Upper lobe of left lung (tissue), 6 donors: ENCODE measurements around the gene PDYN. TPM values are rescaled to one million over a fixed set of nuclear protein-coding genes. Genes with fewer than 3 reads are reported as not detected.

Experiments
- ATAC-seq, 2 donors: fragments of 200-7000 bp; cut with Tn5 transposase; one replicate each; pipeline ENCODE4 v1.9.1; 2022; ENCODE audit warnings: mild to moderate bottlenecking in 2 of 2, moderate library complexity in 2 of 2; ENCODE audit not compliant: low FRiP score in 2 of 2
- DNase-seq, 2 donors: peaks; one replicate each; pipeline ENCODE4 v3.0.0-alpha.2; 2019 to 2020
- H3K27ac ChIP-seq, 4 donors: fragments of 200-600 bp; sonication (generic); one replicate each; pipeline ENCODE4 v1.5.1; 2016 to 2019
- H3K27me3 ChIP-seq, 4 donors: fragments of 200-600 bp; sonication (generic); one replicate each; pipeline ENCODE4 v1.5.1; 2017 to 2019
- H3K36me3 ChIP-seq, 4 donors: fragments of 200-600 bp; sonication (generic); one replicate each; pipeline ENCODE4 v1.5.1; 2016 to 2019
- H3K4me1 ChIP-seq, 4 donors: fragments of 200-600 bp; sonication (generic); one replicate each; pipeline ENCODE4 v1.5.1; 2018 to 2019
- H3K4me3 ChIP-seq, 4 donors: fragments of 200-600 bp; sonication (generic); one replicate each; pipeline ENCODE4 v1.5.1; 2017 to 2019; ENCODE audit warnings: mild to moderate bottlenecking in 2 of 4, moderate library complexity in 1 of 4
- H3K9me3 ChIP-seq, 4 donors: fragments of 200-600 bp; sonication (generic); one replicate each; pipeline ENCODE4 v1.5.1; 2018 to 2019
- EP300 ChIP-seq, 4 donors: sonication (generic); formaldehyde crosslinking; IDR thresholded peaks; one replicate each; pipeline ENCODE4 v1.5.1; 2017; ENCODE audit warnings: antibody characterized with exemption in 4 of 4, control low read depth in 2 of 4
- POLR2A ChIP-seq, 4 donors: fragments of 450-650 bp; IDR thresholded peaks; one replicate each; pipeline ENCODE4 v1.5.1; 2016 to 2017; ENCODE audit warnings: antibody characterized with exemption in 4 of 4, mild to moderate bottlenecking in 2 of 4
- POLR2AphosphoS5 ChIP-seq, 2 donors: sonication (generic); formaldehyde crosslinking; IDR thresholded peaks; one replicate each; pipeline ENCODE4 v1.5.1; 2017; ENCODE audit warnings: antibody characterized with exemption in 2 of 2
- WGBS, 2 donors: methylation state at CpG; one replicate each; pipeline ENCODE4 v1.1.5; 2017 to 2018; 5-methylcytosine and 5-hydroxymethylcytosine counted together
- total RNA-seq, 6 donors: library from RNA; depleted of rRNA in 4 of 6; stranded (reverse); fragments of >200 nt in 4 of 6; gene quantifications; one replicate each; pipeline versions ENCODE4 v1.1.0 to v1.2.1, GENCODE V29; 2016 to 2021
- TF ChIP-seq, protein P1 (sequence below), 6 experiments: fragments of 450-650 bp in 4 of 6; fragments of 200-600 bp in 2 of 6; sonication (generic) in 2 of 6; IDR thresholded peaks; one replicate each; pipeline ENCODE4 v1.5.1; 2016 to 2019; ENCODE audit warnings: antibody characterized with exemption in 6 of 6
- donor health status: DM: no; HTN: no; CAD: no; lungs with moderate emphysema.
- donor health status: DM: no; HTN: yes; CAD: no; lungs with severe emphysema.

The PDYN gene
- total RNA-seq, 6 donors from 2014 or later, result not detected

DNA sequence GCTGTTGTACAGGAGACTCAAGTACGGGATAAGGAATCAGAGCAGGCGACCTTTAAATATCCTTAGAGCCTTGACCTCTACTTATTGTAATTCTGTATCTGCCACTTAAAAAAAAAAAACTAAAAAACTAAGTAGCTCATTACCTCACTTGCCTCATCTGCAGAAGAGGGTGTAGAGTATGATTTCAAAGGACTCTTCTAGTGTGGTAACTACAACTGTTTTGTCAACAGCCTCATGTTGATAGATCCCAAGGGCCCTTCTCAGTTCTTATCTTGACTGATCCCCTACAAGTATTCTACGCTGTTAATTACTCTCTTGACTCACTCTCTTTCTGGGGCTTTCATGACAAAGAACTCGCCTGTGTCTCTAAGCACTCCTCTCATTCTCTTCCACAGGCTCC lies 16.7 kb upstream of the PDYN start:
- Histone ChIP-seq H3K9me3 (no peaks in the 10 kb centered on the region), H3K36me3 (no peaks in the 10 kb centered on the region), H3K4me3 (no peak overlapping the region), H3K4me1 (no peaks in the 10 kb centered on the region), H3K27me3 (peaks cover 0 to 5% (median 0%) of the 10 kb centered on the region in 4 donors), H3K27ac (no peak overlapping the region)
- ATAC-seq (peak in 1 of 2 donors; percentile 64), DNase-seq (no peak)
- 34 to 37% methylated on average over 4 of the region's 4 CpGs for WGBS, 2 donors
- no peak for TF ChIP-seq POLR2A (IDR thresholded peaks at IDR 0.05)
- no peak for TF ChIP-seq EP300 (IDR thresholded peaks at IDR 0.05)
- TF ChIP-seq POLR2AphosphoS5 (IDR thresholded peaks at IDR 0.05), result no peak

DNA sequence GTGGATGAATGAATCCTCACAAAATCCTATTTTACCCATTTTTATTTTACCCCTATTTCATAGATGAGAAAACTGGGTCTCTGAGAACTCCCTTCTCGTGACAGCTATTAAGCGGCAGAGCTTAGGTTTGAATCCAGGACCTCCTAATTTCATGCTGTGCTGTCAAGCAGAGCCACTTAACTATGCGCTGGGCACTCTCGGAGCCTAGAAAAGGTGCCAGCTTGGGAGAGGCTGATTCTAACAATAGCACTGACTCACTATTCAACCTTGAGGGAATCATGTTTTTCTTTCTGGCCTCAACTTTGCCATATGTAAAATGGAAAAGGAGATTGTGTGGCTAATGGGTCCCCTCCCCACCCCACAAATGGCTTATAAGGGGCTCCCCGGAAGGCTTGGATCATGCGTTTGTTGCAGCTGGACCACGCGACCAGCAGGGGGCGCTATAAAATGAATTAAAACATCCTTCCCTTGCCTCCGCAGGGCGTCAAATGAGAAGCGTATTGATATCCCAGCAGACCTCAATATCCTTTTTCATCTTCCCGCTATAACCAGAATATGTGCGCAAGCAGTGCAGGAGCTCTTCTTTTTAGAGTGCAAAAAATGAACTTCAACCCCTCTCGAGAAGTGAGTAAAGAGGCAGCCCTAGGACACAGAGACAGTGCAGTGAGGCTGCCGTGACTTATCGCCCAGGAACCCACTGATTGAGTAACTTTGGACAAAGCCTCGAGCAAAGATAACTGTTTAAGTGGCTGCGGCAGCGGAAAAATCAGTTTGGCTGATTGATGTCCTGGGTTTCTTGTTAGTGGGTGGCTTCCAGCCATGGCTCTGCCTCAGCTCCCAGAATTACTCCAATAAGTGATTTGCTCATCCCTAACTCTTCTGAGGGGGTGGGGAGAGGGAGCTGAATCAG lies 12.8 kb upstream of the PDYN start:
- H3K27me3 ChIP-seq, result peaks cover 0 to 9% (median 0%) of the 10 kb centered on the region in 4 donors

DNA sequence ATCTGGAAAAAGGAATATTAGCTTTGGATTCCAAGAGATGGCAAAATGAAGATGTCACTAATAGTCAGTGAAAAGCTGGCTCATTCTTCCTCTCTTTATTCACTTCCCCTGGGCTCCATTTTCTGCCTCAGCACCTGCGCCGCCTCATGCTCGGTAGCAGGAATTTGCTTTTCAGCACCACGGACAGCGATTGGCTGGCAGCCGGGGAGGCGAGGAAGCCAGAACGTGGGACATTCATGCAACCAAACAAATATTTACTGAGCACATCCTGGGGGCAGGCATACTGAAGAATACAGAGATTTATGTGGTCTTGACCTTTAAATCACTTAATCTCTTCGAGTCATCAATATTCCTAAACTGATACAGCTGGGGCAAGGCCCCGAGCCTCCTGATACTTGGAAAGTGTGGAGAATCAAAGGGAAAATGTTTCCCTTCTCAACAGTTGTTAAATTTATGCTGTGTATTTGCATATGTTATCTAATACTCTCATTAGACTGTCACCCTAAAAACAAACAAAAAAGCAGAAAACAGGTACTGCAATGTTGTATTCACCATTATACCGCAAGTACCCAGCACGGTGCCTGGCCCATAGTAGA lies 12.1 kb upstream of the PDYN start:
- Histone ChIP-seq H3K27ac (no peak overlapping the region), H3K4me1 (no peaks in the 10 kb centered on the region), H3K9me3 (no peaks in the 10 kb centered on the region), H3K4me3 (no peak overlapping the region), H3K36me3 (no peaks in the 10 kb centered on the region), H3K27me3 (peaks cover 0 to 9% (median 0%) of the 10 kb centered on the region in 4 donors)
- DNase-seq, result peak; percentile 50 to 64
- TF ChIP-seq POLR2AphosphoS5 (IDR thresholded peaks at IDR 0.05) (no peak), POLR2A (IDR thresholded peaks at IDR 0.05) (no peak), EP300 (IDR thresholded peaks at IDR 0.05) (no peak)
- TF ChIP-seq, protein P1, sequence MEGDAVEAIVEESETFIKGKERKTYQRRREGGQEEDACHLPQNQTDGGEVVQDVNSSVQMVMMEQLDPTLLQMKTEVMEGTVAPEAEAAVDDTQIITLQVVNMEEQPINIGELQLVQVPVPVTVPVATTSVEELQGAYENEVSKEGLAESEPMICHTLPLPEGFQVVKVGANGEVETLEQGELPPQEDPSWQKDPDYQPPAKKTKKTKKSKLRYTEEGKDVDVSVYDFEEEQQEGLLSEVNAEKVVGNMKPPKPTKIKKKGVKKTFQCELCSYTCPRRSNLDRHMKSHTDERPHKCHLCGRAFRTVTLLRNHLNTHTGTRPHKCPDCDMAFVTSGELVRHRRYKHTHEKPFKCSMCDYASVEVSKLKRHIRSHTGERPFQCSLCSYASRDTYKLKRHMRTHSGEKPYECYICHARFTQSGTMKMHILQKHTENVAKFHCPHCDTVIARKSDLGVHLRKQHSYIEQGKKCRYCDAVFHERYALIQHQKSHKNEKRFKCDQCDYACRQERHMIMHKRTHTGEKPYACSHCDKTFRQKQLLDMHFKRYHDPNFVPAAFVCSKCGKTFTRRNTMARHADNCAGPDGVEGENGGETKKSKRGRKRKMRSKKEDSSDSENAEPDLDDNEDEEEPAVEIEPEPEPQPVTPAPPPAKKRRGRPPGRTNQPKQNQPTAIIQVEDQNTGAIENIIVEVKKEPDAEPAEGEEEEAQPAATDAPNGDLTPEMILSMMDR (IDR thresholded peaks at IDR 0.05), result no peak
- peak in 1 of 2 donors; percentile 62 for ATAC-seq
- WGBS, 2 donors, result 19% methylated on average over 12 of the region's 12 CpGs

More for the DNA sequence above, 12.8 kb upstream of the PDYN start:
- 21 to 23% methylated on average over 20 of the region's 20 CpGs for WGBS, 2 donors
- TF ChIP-seq, protein P1 (IDR thresholded peaks at IDR 0.05), result peak; percentile 44 to 71 (median 52)
- TF ChIP-seq POLR2A (IDR thresholded peaks at IDR 0.05) (no peak), EP300 (IDR thresholded peaks at IDR 0.05) (no peak)
- Histone ChIP-seq H3K4me1 (no peaks in the 10 kb centered on the region), H3K36me3 (no peaks in the 10 kb centered on the region), H3K9me3 (no peaks in the 10 kb centered on the region), H3K27ac (no peak overlapping the region), H3K4me3 (no peak overlapping the region)
- DNase-seq, result peak in 1 of 2 donors; percentile 32
- ATAC-seq, result peak in 1 of 2 donors; percentile 67

DNA sequence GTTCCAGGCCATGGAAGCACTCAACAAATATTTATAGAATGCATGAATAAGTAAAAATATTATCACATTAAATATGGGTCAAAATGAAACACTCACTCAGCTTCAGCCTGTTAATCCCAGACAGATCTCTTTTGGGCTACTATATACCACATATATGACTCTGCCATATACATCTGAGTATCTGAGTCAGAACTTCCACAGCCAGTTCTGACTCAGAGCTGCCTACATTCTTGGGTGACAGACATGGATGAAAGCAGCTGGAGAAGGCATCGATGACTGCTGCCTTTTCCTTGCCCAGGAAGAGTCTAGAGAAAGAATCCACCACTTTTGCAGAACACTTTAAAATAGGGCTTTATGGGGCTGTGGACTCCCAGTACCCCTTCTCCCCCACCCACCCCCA lies 11.5 kb upstream of the PDYN start:
- H3K9me3 ChIP-seq, result no peaks in the 10 kb centered on the region
- TF ChIP-seq POLR2AphosphoS5 (IDR thresholded peaks at IDR 0.05) (no peak), EP300 (IDR thresholded peaks at IDR 0.05) (no peak), POLR2A (IDR thresholded peaks at IDR 0.05) (no peak)
- TF ChIP-seq, protein P1 (IDR thresholded peaks at IDR 0.05), result no peak
- no peak overlapping the region for H3K4me3 ChIP-seq
- peaks cover 0 to 9% (median 0%) of the 10 kb centered on the region in 4 donors for H3K27me3 ChIP-seq
- ATAC-seq (no peak), DNase-seq (no peak)
- 78 to 87% methylated on average over 1 of the region's 1 CpG for WGBS, 2 donors
- H3K4me1 ChIP-seq, result no peaks in the 10 kb centered on the region
- H3K36me3 ChIP-seq, result no peaks in the 10 kb centered on the region
- H3K27ac ChIP-seq, result no peak overlapping the region

DNA sequence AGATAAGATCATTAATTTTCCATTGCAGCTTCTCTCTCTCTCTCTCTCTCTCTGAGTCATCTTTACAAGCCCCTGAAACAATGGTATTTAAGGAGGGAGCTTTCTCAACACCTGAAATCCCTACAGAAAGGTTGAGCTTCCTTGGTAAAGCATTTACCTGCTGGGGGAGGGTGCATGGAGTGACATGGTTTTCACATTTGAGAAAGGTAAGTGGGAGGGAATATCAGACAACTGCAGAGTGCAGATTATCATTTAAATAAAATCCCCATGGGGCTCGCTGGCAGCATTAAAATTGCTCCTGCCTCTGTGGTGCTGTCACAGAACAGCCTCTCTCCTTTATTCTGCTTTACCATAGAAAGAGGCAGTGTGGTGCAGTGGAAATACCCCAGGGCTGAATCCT lies 10.3 kb upstream of the PDYN start:
- Histone ChIP-seq H3K9me3 (no peaks in the 10 kb centered on the region), H3K27ac (no peak overlapping the region), H3K4me1 (no peaks in the 10 kb centered on the region), H3K36me3 (no peaks in the 10 kb centered on the region), H3K27me3 (peaks cover 0 to 9% (median 0%) of the 10 kb centered on the region in 4 donors), H3K4me3 (no peak overlapping the region)
- WGBS, 2 donors, result 0 to 20% methylated on average over 1 of the region's 1 CpG
- TF ChIP-seq, protein P1 (IDR thresholded peaks at IDR 0.05), result no peak
- no peak for TF ChIP-seq EP300 (IDR thresholded peaks at IDR 0.05)
- no peak for TF ChIP-seq POLR2A (IDR thresholded peaks at IDR 0.05)
- no peak for TF ChIP-seq POLR2AphosphoS5 (IDR thresholded peaks at IDR 0.05)
- no peak for DNase-seq
- no peak for ATAC-seq
